ENCODE measurements around the gene CCDC92. TPM values are rescaled to one million over a fixed set of nuclear protein-coding genes. Genes with fewer than 3 reads are reported as not detected.

CCDC92 gene
- total and polyA plus RNA-seq, 3 donors from 2014 or later, result 63.6 to 140 (median 79.1) TPM

DNA sequence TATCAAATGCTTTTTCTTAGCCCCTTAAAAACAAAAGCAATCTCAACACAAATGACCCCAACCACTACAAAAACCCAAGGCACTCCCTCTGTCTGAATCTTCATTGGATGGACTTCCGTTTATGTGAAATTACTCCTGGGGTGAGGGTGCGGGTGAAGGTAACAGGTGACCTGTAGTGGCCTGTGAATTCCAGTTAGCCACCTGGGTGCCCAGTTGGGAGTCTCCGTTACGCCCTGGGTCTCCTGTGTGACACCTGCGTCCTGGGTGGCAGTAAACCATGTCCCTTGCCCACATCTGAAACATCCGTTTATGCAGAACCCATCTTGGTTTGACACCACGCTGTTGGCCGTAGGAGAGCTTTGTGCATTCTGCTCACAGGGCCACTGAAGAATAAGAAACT is 62.6 kb downstream of the CCDC92 start:
- TF ChIP-seq CTCF (IDR thresholded peaks at IDR 0.05) (no peak), POLR2A (IDR thresholded peaks at IDR 0.05) (no peak)
- intact Hi-C loops (cut with DNase I; ENCODE audit: low total_unique reads), result no loop called here

DNA sequence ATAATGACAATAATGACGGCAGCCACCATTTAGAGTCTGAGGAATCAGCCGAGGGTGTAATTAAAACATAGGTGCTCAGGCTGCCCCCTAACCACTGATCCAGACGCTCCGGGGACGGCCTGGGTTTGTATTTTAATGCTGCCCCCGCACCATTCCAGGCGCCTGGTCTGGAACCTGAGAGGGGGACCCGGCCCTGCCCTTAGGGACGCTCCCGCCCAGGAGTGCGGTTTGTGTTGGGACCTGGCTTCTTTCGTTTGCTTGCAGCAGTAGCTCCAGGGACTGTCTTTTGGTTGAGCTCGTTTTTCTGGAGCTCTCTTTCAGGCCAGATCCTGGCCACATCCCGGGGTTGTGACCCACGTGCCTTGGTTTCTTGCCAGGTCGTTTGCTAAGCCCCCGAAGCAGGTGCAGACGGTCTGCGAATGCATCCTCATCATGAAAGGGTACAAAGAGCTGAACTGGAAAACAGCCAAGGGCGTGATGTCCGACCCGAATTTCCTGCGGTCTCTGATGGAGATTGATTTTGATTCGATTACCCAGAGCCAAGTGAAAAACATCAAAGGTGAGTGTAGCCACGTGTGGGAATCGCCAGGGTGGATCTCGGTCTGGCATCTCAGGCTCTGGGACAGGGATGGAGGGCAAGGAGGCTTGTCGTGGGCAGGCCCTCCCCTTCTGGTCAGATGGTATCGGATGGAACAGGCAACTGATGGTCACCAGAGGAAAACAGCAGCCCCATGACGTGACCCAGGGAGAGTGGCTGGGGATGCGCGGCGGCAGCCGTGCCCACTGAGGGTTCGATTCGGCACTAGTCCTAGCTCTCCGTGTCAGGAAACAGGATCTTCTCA is 63.5 kb downstream of the CCDC92 start:
- WGBS, 2 donors, result 80% methylated on average over 36 to 37 of the region's 37 CpGs
- no peak for TF ChIP-seq POLR2A (IDR thresholded peaks at IDR 0.05)
- Histone ChIP-seq H3K27me3 (no peaks in the 10 kb centered on the region), H3K27ac (no peak overlapping the region), H3K9me3 (no peaks in the 10 kb centered on the region), H3K36me3 (ENCODE audit: low read depth, missing control alignments) (no peaks in the 10 kb centered on the region), H3K4me1 (no peaks in the 10 kb centered on the region), H3K4me3 (no peak overlapping the region)
- intact Hi-C loops (cut with DNase I; ENCODE audit: low total_unique reads), result no loop called here
- no peak for DNase-seq

More for the DNA sequence above, 62.6 kb downstream of the CCDC92 start:
- Histone ChIP-seq H3K4me3 (no peak overlapping the region), H3K36me3 (ENCODE audit: low read depth, missing control alignments) (no peaks in the 10 kb centered on the region), H3K4me1 (no peaks in the 10 kb centered on the region), H3K27me3 (no peaks in the 10 kb centered on the region), H3K27ac (no peak overlapping the region), H3K9me3 (no peaks in the 10 kb centered on the region)
- no peak for DNase-seq
- WGBS, 2 donors, result 94 to 96% methylated on average over 8 of the region's 8 CpGs

GRCh38 chr12:123907726-123908476 is 64.7 kb downstream of the CCDC92 start:
- Histone ChIP-seq H3K4me3 (no peak overlapping the region), H3K9me3 (no peaks in the 10 kb centered on the region), H3K27me3 (no peaks in the 10 kb centered on the region), H3K4me1 (no peaks in the 10 kb centered on the region), H3K27ac (no peak overlapping the region), H3K36me3 (ENCODE audit: low read depth, missing control alignments) (no peaks in the 10 kb centered on the region)
- WGBS, 2 donors, result 66 to 72% methylated on average over 11 to 12 of the region's 12 CpGs
- intact Hi-C loops (cut with DNase I; ENCODE audit: low total_unique reads), result no loop called here
- DNase-seq, result no peak
- TF ChIP-seq POLR2A (IDR thresholded peaks at IDR 0.05) (no peak), CTCF (IDR thresholded peaks at IDR 0.05) (no peak)

- Histone ChIP-seq H3K27ac (no peak overlapping the region), H3K4me3 (no peak overlapping the region), H3K9me3 (no peaks in the 10 kb centered on the region), H3K4me1 (no peaks in the 10 kb centered on the region), H3K27me3 (no peaks in the 10 kb centered on the region), H3K36me3 (ENCODE audit: low read depth, missing control alignments) (no peaks in the 10 kb centered on the region)
- WGBS, 2 donors, result 91 to 94% methylated on average over 7 of the region's 7 CpGs
- intact Hi-C loops (cut with DNase I; ENCODE audit: low total_unique reads), result no loop called here
- TF ChIP-seq POLR2A (IDR thresholded peaks at IDR 0.05), result no peak
- TF ChIP-seq CTCF (IDR thresholded peaks at IDR 0.05), result no peak
- no peak for DNase-seq
Observed at GRCh38 chr12:123906711-123907420, 65.8 kb downstream of the CCDC92 start.

Data from testis (tissue), 3 donors.